Suprapubic skin (tissue), 4 donors: ENCODE data around the gene PTHLH. TPM values are rescaled to one million over a fixed set of nuclear protein-coding genes. Genes with fewer than 3 reads are reported as not detected.

Experiments used
- DNase-seq, 2 donors: peaks; one replicate each; pipeline ENCODE4 v3.0.0-alpha.2; 2019; ENCODE audit warnings: low spot score in 2 of 2
- H3K27ac ChIP-seq: fragments of 200-600 bp; sonication (generic); one replicate; pipeline ENCODE4 v1.5.1; 2019
- H3K27me3 ChIP-seq: fragments of 200-600 bp; sonication (generic); one replicate; pipeline ENCODE4 v1.5.1; 2019
- H3K36me3 ChIP-seq: fragments of 200-600 bp; sonication (generic); one replicate; pipeline ENCODE4 v1.5.1; 2019
- H3K4me1 ChIP-seq: fragments of 200-600 bp; sonication (generic); one replicate; pipeline ENCODE4 v1.5.1; 2019
- H3K4me3 ChIP-seq: fragments of 200-600 bp; sonication (generic); one replicate; pipeline ENCODE4 v1.5.1; 2019; ENCODE audit warnings: mild to moderate bottlenecking
- H3K9me3 ChIP-seq: fragments of 200-600 bp; sonication (generic); one replicate; pipeline ENCODE4 v1.5.1; 2019
- EP300 ChIP-seq: sonication (generic); formaldehyde crosslinking; IDR thresholded peaks from one replicate; pipeline ENCODE4 v1.6.1; 2017; ENCODE audit warnings: antibody characterized with exemption
- POLR2A ChIP-seq, 2 donors: fragments of 450-650 bp; IDR thresholded peaks; one replicate each; pipeline ENCODE4 v1.6.1; 2017; ENCODE audit warnings: antibody characterized with exemption in 2 of 2, mild to moderate bottlenecking in 2 of 2, moderate library complexity in 2 of 2
- POLR2AphosphoS5 ChIP-seq, 3 donors: sonication (generic); formaldehyde crosslinking; IDR thresholded peaks; one replicate each; pipeline ENCODE4 v1.6.1; 2017; ENCODE audit warnings: antibody characterized with exemption in 3 of 3
- WGBS: methylation state at CpG from one replicate; pipeline ENCODE4 v1.1.5; 2018; 5-methylcytosine and 5-hydroxymethylcytosine counted together
- total RNA-seq, 4 donors: library from RNA; depleted of rRNA; stranded (reverse); fragments of >200 nt; gene quantifications; one replicate each; pipeline ENCODE4 v1.1.0, GENCODE V29; 2016
- TF ChIP-seq, protein P1 (sequence below), 2 donors: fragments of 200-600 bp in 1 of 2; fragments of 450-650 bp in 1 of 2; sonication (generic) in 1 of 2; IDR thresholded peaks; one replicate each; pipeline ENCODE4 v1.5.1; 2016 to 2019; ENCODE audit warnings: antibody characterized with exemption in 2 of 2, mild to moderate bottlenecking in 1 of 2, moderate library complexity in 1 of 2

PTHLH gene
- 1 to 10 TPM in 2 of 4 donors, not detected in 2; 1.1 to 2.0 TPM for total RNA-seq

DNA sequence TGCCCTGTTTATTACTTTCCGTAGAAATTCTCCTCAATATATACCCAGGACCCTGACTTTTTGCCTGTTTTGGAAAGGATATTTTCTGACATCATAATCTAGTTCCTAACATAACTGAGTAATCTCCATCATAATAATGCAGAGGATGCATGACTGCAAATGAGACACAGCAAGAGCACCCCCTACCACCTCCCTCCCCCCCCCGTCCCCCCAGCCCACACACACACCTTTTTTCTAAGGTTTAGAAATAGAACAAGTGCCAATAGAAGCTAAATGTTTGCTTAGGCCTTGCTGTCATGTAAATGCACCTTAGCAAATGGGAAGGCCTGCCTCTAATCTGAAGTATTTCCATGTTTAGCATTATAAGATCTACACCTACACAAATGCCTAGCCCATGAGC is at the start of gene PTHLH:
TSS of gene PTHLH (minus strand) at position 13 of the 400 bp plus-strand sequence. CDS start 3,239 bp downstream, outside the sequence.
- Histone ChIP-seq H3K4me1 (peaks cover 41% of the 10 kb centered on the region), H3K36me3 (no peaks in the 10 kb centered on the region), H3K27ac (no peak within 1 kb of the TSS), H3K27me3 (peaks cover 63% of the 10 kb centered on the region), H3K4me3 (no peak within 1 kb of the TSS), H3K9me3 (no peaks in the 10 kb centered on the region)
- TF ChIP-seq, protein P1, sequence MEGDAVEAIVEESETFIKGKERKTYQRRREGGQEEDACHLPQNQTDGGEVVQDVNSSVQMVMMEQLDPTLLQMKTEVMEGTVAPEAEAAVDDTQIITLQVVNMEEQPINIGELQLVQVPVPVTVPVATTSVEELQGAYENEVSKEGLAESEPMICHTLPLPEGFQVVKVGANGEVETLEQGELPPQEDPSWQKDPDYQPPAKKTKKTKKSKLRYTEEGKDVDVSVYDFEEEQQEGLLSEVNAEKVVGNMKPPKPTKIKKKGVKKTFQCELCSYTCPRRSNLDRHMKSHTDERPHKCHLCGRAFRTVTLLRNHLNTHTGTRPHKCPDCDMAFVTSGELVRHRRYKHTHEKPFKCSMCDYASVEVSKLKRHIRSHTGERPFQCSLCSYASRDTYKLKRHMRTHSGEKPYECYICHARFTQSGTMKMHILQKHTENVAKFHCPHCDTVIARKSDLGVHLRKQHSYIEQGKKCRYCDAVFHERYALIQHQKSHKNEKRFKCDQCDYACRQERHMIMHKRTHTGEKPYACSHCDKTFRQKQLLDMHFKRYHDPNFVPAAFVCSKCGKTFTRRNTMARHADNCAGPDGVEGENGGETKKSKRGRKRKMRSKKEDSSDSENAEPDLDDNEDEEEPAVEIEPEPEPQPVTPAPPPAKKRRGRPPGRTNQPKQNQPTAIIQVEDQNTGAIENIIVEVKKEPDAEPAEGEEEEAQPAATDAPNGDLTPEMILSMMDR (IDR thresholded peaks at IDR 0.05): no peak
- TF ChIP-seq POLR2A (IDR thresholded peaks at IDR 0.05): no peak
- TF ChIP-seq POLR2AphosphoS5 (IDR thresholded peaks at IDR 0.05): no peak
- no peak for TF ChIP-seq EP300
- 75% methylated on average over 2 of the region's 2 CpGs for WGBS
- DNase-seq: no peak

DNA sequence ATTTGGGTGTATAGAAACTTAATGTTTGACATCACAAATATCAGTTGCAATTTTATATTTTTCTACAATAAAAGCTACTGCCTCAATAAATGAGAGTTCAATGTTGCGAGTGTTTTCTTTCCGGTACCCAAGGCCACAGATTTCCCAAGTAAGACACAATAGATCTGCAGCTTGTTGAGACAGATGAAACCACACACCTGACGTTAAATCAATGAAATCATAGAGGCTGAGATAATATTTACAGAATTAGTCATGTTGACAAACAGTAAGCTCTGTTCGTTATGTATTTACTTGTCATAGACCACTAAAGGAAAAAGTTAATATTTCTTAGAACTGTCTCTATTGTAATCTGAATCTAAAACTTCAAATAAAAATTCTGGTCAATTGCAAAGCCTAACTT is 49.2 kb upstream of the PTHLH start:
- TF ChIP-seq, protein P1 (IDR thresholded peaks at IDR 0.05): no peak
- TF ChIP-seq POLR2A (IDR thresholded peaks at IDR 0.05) (no peak), EP300 (no peak), POLR2AphosphoS5 (IDR thresholded peaks at IDR 0.05) (no peak)
- H3K4me3 ChIP-seq: no peak overlapping the region

DNA sequence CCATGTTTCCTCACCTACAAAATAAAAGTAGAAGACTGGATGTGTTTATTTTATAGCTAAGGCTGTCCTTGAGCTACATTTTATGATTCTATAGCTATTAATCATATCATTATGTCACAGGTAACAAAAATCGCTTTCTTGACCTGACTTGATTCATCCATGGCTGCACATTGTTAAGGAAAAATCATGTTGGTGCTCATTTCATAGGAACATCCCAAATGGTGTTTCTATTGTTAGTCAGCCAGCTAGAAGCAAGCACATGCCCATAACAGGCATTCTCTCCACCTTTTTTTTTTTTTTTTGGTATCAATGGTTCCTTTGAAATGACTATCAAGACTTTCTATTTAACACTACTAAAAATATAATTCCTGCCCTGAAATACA is 45.3 kb upstream of the PTHLH start:
- Histone ChIP-seq H3K36me3 (no peaks in the 10 kb centered on the region), H3K4me1 (no peaks in the 10 kb centered on the region), H3K27ac (no peak overlapping the region), H3K4me3 (no peak overlapping the region), H3K27me3 (no peaks in the 10 kb centered on the region), H3K9me3 (no peaks in the 10 kb centered on the region)
- WGBS: 58% methylated on average over 1 of the region's 1 CpG
- no peak for DNase-seq
- TF ChIP-seq, protein P1 (IDR thresholded peaks at IDR 0.05): no peak
- TF ChIP-seq EP300 (no peak), POLR2AphosphoS5 (IDR thresholded peaks at IDR 0.05) (no peak), POLR2A (IDR thresholded peaks at IDR 0.05) (no peak)

More for the DNA sequence above, 49.2 kb upstream of the PTHLH start:
- H3K9me3 ChIP-seq: no peaks in the 10 kb centered on the region
- H3K27ac ChIP-seq: no peak overlapping the region
- H3K27me3 ChIP-seq: no peaks in the 10 kb centered on the region
- DNase-seq: no peak
- no peaks in the 10 kb centered on the region for H3K4me1 ChIP-seq
- no peaks in the 10 kb centered on the region for H3K36me3 ChIP-seq
- WGBS: 91% methylated on average over 4 of the region's 4 CpGs

DNA sequence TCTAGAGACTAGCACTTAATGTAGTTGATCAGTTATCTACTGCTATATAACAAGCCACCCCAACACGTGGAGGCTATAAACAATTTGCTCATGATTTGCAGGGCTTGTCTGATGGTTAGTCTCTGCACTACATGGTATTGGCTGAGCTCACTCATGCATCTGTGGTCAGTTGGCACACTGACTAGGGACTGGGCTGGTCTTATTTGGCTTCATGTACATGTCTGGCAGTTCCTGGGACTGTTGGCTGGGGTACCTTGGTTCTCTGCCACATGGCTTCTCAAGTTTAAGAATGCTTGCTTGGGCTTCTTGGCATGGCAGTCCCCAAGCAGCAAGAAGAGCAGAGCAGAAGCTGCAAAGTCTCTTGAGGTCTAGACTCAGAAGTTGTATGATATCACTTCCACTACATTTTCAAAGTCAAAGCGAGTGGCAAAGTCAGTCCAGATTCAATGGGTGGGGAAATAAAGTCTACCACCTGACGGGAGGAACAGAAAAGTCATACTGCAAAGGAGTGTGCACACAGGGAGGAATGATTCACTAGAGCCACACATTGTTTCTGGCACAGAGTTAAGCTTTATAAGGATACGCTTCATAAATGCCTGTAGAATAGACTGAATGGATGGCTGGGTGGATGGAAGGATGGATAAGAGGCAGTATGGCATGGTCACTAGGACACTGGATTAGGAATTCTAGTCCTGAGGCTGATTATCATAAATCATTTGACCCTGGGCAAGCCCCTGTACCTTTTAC is 44.8 kb upstream of the PTHLH start:
- Histone ChIP-seq H3K27me3 (no peaks in the 10 kb centered on the region), H3K36me3 (no peaks in the 10 kb centered on the region), H3K9me3 (no peaks in the 10 kb centered on the region), H3K27ac (no peak overlapping the region), H3K4me1 (no peaks in the 10 kb centered on the region), H3K4me3 (no peak overlapping the region)
- 74% methylated on average over 4 of the region's 4 CpGs for WGBS
- TF ChIP-seq, protein P1 (IDR thresholded peaks at IDR 0.05): no peak
- TF ChIP-seq EP300 (no peak), POLR2A (IDR thresholded peaks at IDR 0.05) (no peak), POLR2AphosphoS5 (IDR thresholded peaks at IDR 0.05) (no peak)
- DNase-seq: no peak

DNA sequence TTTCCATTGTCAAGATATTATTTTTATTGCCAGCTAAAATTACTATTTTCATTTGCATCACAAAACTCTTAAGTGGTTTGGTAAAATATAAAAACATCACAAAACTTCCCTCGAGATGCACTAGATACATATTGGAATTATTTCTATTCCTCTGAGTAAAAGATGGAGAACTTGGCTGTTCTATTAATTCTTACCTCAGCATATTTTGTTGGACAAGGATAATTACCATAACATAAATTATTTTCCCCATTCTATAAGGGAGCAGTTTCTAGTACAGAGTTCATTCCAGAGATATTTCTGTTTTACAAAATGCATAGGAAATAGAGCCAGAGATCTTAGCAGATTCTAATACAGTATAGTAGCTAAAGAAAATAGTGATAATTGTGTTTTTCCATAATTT is 42.6 kb upstream of the PTHLH start:
- H3K27me3 ChIP-seq: no peaks in the 10 kb centered on the region
- no peaks in the 10 kb centered on the region for H3K36me3 ChIP-seq
- TF ChIP-seq EP300 (no peak), POLR2A (IDR thresholded peaks at IDR 0.05) (no peak), POLR2AphosphoS5 (IDR thresholded peaks at IDR 0.05) (no peak)
- TF ChIP-seq, protein P1 (IDR thresholded peaks at IDR 0.05): no peak
- H3K27ac ChIP-seq: no peak overlapping the region
- no peak overlapping the region for H3K4me3 ChIP-seq
- WGBS: 89% methylated on average over 1 of the region's 1 CpG
- no peak for DNase-seq
- no peaks in the 10 kb centered on the region for H3K4me1 ChIP-seq
- H3K9me3 ChIP-seq: no peaks in the 10 kb centered on the region
